Natural killer cell (primary cell): Measurements from ENCODE around the gene SSX2IP. TPM values are rescaled to one million over a fixed set of nuclear protein-coding genes. Genes with fewer than 3 reads are reported as not detected.

Experiments used
- ATAC-seq, 3 donors: fragments of 150-1000 bp in 2 of 3; fragments of 200-7000 bp in 1 of 3; cut with Tn5 transposase; 1 replicate in 1 of 3; 2 replicates in 2 of 3; pipeline ENCODE4 v1.10.0; 2021; ENCODE audit warnings: mild to moderate bottlenecking in 2 of 3, moderate library complexity in 2 of 3
- DNase-seq, 2 donors: peaks; one replicate each; pipeline versions ENCODE4 v3.0.0 to v3.0.0-alpha.2; 2013 to 2021; ENCODE audit warnings: mixed read lengths in 1 of 2
- H3K27ac ChIP-seq: one replicate; pipeline ENCODE4 v1.5.1; 2013; ENCODE audit warnings: mild to moderate bottlenecking, low read length
- H3K27me3 ChIP-seq: one replicate; pipeline ENCODE4 v1.6.1; 2013; ENCODE audit warnings: low read length; ENCODE audit not compliant: control insufficient read depth, insufficient read depth
- H3K36me3 ChIP-seq: one replicate; pipeline ENCODE4 v1.6.1; 2013; ENCODE audit warnings: low read length; ENCODE audit not compliant: control insufficient read depth, insufficient read depth
- H3K4me1 ChIP-seq: one replicate; pipeline ENCODE4 v1.6.1; 2013; ENCODE audit warnings: low read length; ENCODE audit not compliant: control insufficient read depth, insufficient read depth
- H3K4me3 ChIP-seq: one replicate; pipeline ENCODE4 v1.5.1; 2013; ENCODE audit warnings: low read length
- H3K9me3 ChIP-seq: one replicate; pipeline ENCODE4 v1.6.1; 2013; ENCODE audit warnings: low read length; ENCODE audit not compliant: control insufficient read depth, insufficient read depth
- H3K27ac Mint-ChIP-seq, 2 donors: one replicate each; pipeline ENCODE4 v1.8.0; 2022; ENCODE audit warnings: mild to moderate bottlenecking in 2 of 2, mixed read lengths in 2 of 2, moderate library complexity in 1 of 2
- H3K27me3 Mint-ChIP-seq, 2 donors: one replicate each; pipeline ENCODE4 v1.8.0; 2022; ENCODE audit warnings: low read depth in 2 of 2, mixed read lengths in 2 of 2
- H3K36me3 Mint-ChIP-seq: one replicate; pipeline ENCODE4 v1.8.0; 2022; ENCODE audit warnings: mixed read lengths
- H3K4me1 Mint-ChIP-seq, 2 donors: one replicate each; pipeline ENCODE4 v1.8.0; 2022; ENCODE audit warnings: mixed read lengths in 2 of 2
- H3K4me3 Mint-ChIP-seq: one replicate; pipeline ENCODE4 v1.8.0; 2022; ENCODE audit warnings: mild to moderate bottlenecking, moderate library complexity, mixed read lengths
- H3K9me3 Mint-ChIP-seq, 2 donors: one replicate each; pipeline ENCODE4 v1.8.0; 2022; ENCODE audit warnings: mixed read lengths in 2 of 2
- CTCF ChIP-seq: fragments of 200-600 bp; IDR thresholded peaks from one replicate; pipeline ENCODE4 v1.8.0; 2022; ENCODE audit warnings: antibody characterized with exemption
- WGBS: methylation state at CpG from one replicate; pipeline ENCODE4 v1.1.7; 2013; ENCODE audit warnings: missing lambda C conversion rate; ENCODE audit not compliant: insufficient coverage; 5-methylcytosine and 5-hydroxymethylcytosine counted together
- intact Hi-C: fragments of 100-400 bp; cut with micrococcal nuclease; formaldehyde crosslinking; loops from one replicate; pipeline ENCODE4 v1.14.2; 2022
- total RNA-seq, 4 donors: library from RNA; stranded (reverse); fragments of 120-200 nt in 1 of 4; gene quantifications; one replicate each; pipeline versions ENCODE4 v1.2.3 to v1.2.4, GENCODE V29; 2013 to 2022

SSX2IP gene
- total RNA-seq, 3 donors from 2014 or later (not counting 1 experiment from before 2014, with no cell fraction given) = 24.2 to 35.8 (median 27.2) TPM

DNA sequence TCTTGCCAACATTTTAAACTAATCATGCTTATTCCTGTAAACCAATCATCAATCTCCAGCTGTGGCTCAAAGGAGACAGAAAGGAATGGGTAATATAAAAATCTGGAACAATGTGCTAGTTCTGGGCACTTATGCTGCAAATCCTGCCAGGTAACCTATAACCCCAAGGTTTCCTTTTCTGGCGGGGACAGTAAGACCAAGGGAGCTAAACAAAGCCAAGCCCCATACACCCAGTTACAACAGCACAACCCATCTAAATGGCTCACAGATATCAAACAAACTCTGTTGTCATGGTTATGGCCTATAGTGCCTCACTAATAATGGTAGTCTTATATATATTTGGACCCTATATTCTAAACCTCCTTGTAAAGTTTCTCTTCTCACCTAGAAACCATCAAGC lies 79.2 kb downstream of the SSX2IP start:
- Histone ChIP-seq H3K4me1 (no peaks in the 10 kb centered on the region), H3K27me3 (no peaks in the 10 kb centered on the region), H3K27ac (no peak overlapping the region), H3K4me3 (no peak overlapping the region), H3K36me3 (no peaks in the 10 kb centered on the region), H3K9me3 (peaks cover under 1% of the 10 kb centered on the region)
- no peak for TF ChIP-seq CTCF
- Mint-ChIP-seq H3K27me3 (peaks cover 19 to 33% of the 10 kb centered on the region in 2 donors), H3K27ac (no peak overlapping the region), H3K36me3 (peaks cover 8% of the 10 kb centered on the region), H3K4me1 (no peaks in the 10 kb centered on the region), H3K9me3 (no peaks in the 10 kb centered on the region), H3K4me3 (no peak overlapping the region)
- ATAC-seq (no peak), DNase-seq (no peak)
- whole genome bisulfite sequencing = 100% methylated on average over 1 of the region's 1 CpG
- intact Hi-C loops = no loop called here

DNA sequence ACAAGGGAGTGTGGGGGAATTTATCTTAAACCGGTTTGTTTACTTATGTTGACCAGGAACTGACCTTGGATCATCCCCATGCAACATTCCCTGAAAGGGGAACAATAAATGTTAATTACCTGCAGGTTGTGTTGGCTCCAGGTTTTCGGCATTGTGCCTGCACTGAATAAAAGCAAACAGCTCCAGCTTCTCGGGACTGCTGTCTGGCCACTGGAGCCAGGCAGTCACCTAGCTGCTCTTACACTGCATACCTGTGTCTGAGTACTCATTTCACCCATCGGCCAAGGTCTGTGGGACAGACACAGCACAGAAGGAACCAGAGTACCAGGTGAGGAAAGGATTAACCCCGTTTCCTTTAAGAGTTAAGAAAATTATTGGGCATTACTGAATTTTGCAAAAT lies 83.3 kb downstream of the SSX2IP start:
- H3K36me3 Mint-ChIP-seq = peaks cover 15% of the 10 kb centered on the region
- Histone ChIP-seq H3K27ac (no peak overlapping the region), H3K4me1 (no peaks in the 10 kb centered on the region), H3K27me3 (no peaks in the 10 kb centered on the region), H3K36me3 (no peaks in the 10 kb centered on the region), H3K4me3 (no peak overlapping the region), H3K9me3 (peaks cover 17% of the 10 kb centered on the region)
- DNase-seq (no peak), ATAC-seq (no peak)
- H3K4me3 Mint-ChIP-seq = no peak overlapping the region
- H3K9me3 Mint-ChIP-seq = peaks cover 2 to 9% of the 10 kb centered on the region in 2 donors
- WGBS = 92% methylated on average over 5 of the region's 5 CpGs
- H3K27ac Mint-ChIP-seq = no peak overlapping the region
- peaks cover 10 to 31% of the 10 kb centered on the region in 2 donors for H3K27me3 Mint-ChIP-seq
- no peaks in the 10 kb centered on the region for H3K4me1 Mint-ChIP-seq
- intact Hi-C loops = no loop called here
- no peak for TF ChIP-seq CTCF

DNA sequence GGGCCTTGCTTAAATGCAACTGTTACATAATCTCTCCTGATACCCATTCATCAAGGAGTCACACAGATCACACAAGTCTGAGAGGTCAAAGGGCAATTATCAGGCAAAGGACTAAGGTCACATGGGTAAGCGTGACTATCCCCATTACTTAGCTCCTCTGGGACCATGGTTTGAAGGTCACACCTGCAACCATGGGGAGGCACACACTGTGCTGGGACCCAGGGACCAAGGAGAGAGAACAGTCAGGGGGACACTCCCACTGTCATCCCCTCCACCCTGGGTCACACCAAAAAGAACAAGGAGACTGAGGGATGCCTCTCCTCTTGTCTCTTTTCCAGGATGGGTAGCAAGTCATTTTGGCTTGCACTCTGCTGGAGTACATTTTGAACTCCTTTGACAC lies 85.1 kb downstream of the SSX2IP start:
- Mint-ChIP-seq H3K4me3 (no peak overlapping the region), H3K36me3 (peaks cover 15% of the 10 kb centered on the region), H3K9me3 (peaks cover 2 to 9% of the 10 kb centered on the region in 2 donors), H3K27me3 (peaks cover 5 to 17% of the 10 kb centered on the region in 2 donors), H3K4me1 (no peaks in the 10 kb centered on the region), H3K27ac (no peak overlapping the region)
- 91% methylated on average over 1 of the region's 1 CpG for WGBS
- ATAC-seq = no peak
- H3K9me3 ChIP-seq = peaks cover 17% of the 10 kb centered on the region
- H3K4me1 ChIP-seq = no peaks in the 10 kb centered on the region
- intact Hi-C loops = no loop called here
- TF ChIP-seq CTCF = no peak
- H3K27ac ChIP-seq = no peak overlapping the region
- no peaks in the 10 kb centered on the region for H3K36me3 ChIP-seq
- no peaks in the 10 kb centered on the region for H3K27me3 ChIP-seq
- no peak for DNase-seq
- H3K4me3 ChIP-seq = no peak overlapping the region
